Measurements from ENCODE around the gene RAD51B. TPM values are rescaled to one million over a fixed set of nuclear protein-coding genes. Genes with fewer than 3 reads are reported as not detected.
A peak's percentile ranks its signal among the peaks of the same experiment; 100 is the strongest.

Gene RAD51B
- total and polyA plus RNA-seq, 9 of the 15 experiments (the other 6 are each of a cell fraction or from before 2014, with no cell fraction given): 8.5 to 17.3 (median 11.3) TPM

DNA sequence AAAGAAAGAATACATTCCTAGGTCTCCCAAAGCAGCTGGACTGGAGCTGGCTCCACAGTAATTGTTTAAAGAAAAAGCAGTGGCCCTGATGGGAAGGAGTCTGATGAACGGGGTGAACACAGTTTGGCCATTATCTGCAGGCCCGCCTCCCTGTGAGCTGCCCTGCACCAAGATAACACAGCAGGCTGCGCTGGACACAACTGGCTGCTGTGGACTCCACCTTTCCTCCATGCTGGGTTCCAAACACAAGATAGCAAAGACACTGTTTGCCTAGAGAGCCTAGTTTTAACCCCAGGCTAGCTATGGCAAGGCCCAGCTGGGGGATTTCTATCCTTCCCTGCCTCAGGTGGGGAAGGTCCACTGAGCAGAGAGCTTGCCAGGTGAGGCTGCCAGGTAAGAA lies 938.7 kb downstream of the RAD51B start (continued):
- TF ChIP-seq PYGO2 (tag; IDR thresholded peaks at IDR 0.05): no peak
- TF ChIP-seq XRCC5 (IDR thresholded peaks at IDR 0.05; ENCODE audit: low read depth, low read length): no peak
- TF ChIP-seq KLF6 (CRISPR knock-in tag; IDR thresholded peaks at IDR 0.05; ENCODE audit: borderline replicate concordance): no peak
- TF ChIP-seq RHOXF2B (CRISPR knock-in tag; conservative IDR thresholded peaks at IDR 0.05): no peak
- TF ChIP-seq CBFA2T3 (IDR thresholded peaks at IDR 0.05): peak; percentile 80
- no peak for TF ChIP-seq CHD4 (IDR thresholded peaks at IDR 0.05; ENCODE audit: insufficient read depth, insufficient replicate concordance, low read depth, low read length, poor library complexity, severe bottlenecking)
- no peak for TF ChIP-seq ZNF354B (CRISPR knock-in tag; IDR thresholded peaks at IDR 0.05)
- no peak for TF ChIP-seq GABPA (tag; conservative IDR thresholded peaks at IDR 0.05; ENCODE audit: low read depth)
- no peak for TF ChIP-seq PURB (CRISPR knock-in tag; IDR thresholded peaks at IDR 0.05; ENCODE audit: low read depth)
- no peak for TF ChIP-seq SNIP1 (IDR thresholded peaks at IDR 0.05; ENCODE audit: low read depth)
- TF ChIP-seq, protein P1, sequence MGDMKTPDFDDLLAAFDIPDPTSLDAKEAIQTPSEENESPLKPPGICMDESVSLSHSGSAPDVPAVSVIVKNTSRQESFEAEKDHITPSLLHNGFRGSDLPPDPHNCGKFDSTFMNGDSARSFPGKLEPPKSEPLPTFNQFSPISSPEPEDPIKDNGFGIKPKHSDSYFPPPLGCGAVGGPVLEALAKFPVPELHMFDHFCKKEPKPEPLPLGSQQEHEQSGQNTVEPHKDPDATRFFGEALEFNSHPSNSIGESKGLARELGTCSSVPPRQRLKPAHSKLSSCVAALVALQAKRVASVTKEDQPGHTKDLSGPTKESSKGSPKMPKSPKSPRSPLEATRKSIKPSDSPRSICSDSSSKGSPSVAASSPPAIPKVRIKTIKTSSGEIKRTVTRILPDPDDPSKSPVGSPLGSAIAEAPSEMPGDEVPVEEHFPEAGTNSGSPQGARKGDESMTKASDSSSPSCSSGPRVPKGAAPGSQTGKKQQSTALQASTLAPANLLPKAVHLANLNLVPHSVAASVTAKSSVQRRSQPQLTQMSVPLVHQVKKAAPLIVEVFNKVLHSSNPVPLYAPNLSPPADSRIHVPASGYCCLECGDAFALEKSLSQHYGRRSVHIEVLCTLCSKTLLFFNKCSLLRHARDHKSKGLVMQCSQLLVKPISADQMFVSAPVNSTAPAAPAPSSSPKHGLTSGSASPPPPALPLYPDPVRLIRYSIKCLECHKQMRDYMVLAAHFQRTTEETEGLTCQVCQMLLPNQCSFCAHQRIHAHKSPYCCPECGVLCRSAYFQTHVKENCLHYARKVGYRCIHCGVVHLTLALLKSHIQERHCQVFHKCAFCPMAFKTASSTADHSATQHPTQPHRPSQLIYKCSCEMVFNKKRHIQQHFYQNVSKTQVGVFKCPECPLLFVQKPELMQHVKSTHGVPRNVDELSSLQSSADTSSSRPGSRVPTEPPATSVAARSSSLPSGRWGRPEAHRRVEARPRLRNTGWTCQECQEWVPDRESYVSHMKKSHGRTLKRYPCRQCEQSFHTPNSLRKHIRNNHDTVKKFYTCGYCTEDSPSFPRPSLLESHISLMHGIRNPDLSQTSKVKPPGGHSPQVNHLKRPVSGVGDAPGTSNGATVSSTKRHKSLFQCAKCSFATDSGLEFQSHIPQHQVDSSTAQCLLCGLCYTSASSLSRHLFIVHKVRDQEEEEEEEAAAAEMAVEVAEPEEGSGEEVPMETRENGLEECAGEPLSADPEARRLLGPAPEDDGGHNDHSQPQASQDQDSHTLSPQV (IDR thresholded peaks at IDR 0.05): peak; percentile 59
- no peak for TF ChIP-seq MEF2D (tag; conservative IDR thresholded peaks at IDR 0.05; ENCODE audit: low read depth)
- TF ChIP-seq FOXA3 (CRISPR knock-in tag; conservative IDR thresholded peaks at IDR 0.05 in 1 of 2, IDR thresholded peaks at IDR 0.05 in 1 of 2): no peak
- no peak for TF ChIP-seq NEUROD1 (IDR thresholded peaks at IDR 0.05; ENCODE audit: borderline replicate concordance, low read depth, low read length, partially characterized antibody)
- no peak for TF ChIP-seq POLR2AphosphoS2 (IDR thresholded peaks at IDR 0.05; ENCODE audit: low read length)
- TF ChIP-seq, protein P2, sequence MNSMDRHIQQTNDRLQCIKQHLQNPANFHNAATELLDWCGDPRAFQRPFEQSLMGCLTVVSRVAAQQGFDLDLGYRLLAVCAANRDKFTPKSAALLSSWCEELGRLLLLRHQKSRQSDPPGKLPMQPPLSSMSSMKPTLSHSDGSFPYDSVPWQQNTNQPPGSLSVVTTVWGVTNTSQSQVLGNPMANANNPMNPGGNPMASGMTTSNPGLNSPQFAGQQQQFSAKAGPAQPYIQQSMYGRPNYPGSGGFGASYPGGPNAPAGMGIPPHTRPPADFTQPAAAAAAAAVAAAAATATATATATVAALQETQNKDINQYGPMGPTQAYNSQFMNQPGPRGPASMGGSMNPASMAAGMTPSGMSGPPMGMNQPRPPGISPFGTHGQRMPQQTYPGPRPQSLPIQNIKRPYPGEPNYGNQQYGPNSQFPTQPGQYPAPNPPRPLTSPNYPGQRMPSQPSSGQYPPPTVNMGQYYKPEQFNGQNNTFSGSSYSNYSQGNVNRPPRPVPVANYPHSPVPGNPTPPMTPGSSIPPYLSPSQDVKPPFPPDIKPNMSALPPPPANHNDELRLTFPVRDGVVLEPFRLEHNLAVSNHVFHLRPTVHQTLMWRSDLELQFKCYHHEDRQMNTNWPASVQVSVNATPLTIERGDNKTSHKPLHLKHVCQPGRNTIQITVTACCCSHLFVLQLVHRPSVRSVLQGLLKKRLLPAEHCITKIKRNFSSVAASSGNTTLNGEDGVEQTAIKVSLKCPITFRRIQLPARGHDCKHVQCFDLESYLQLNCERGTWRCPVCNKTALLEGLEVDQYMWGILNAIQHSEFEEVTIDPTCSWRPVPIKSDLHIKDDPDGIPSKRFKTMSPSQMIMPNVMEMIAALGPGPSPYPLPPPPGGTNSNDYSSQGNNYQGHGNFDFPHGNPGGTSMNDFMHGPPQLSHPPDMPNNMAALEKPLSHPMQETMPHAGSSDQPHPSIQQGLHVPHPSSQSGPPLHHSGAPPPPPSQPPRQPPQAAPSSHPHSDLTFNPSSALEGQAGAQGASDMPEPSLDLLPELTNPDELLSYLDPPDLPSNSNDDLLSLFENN (IDR thresholded peaks at IDR 0.05; ENCODE audit: low read depth in 2 of 2, low read length in 2 of 2): no peak
- TF ChIP-seq ELF2 (CRISPR knock-in tag; IDR thresholded peaks at IDR 0.05): no peak
- TF ChIP-seq SRSF1 (IDR thresholded peaks at IDR 0.05; ENCODE audit: low read depth, low read length): no peak
- TF ChIP-seq, protein P3, sequence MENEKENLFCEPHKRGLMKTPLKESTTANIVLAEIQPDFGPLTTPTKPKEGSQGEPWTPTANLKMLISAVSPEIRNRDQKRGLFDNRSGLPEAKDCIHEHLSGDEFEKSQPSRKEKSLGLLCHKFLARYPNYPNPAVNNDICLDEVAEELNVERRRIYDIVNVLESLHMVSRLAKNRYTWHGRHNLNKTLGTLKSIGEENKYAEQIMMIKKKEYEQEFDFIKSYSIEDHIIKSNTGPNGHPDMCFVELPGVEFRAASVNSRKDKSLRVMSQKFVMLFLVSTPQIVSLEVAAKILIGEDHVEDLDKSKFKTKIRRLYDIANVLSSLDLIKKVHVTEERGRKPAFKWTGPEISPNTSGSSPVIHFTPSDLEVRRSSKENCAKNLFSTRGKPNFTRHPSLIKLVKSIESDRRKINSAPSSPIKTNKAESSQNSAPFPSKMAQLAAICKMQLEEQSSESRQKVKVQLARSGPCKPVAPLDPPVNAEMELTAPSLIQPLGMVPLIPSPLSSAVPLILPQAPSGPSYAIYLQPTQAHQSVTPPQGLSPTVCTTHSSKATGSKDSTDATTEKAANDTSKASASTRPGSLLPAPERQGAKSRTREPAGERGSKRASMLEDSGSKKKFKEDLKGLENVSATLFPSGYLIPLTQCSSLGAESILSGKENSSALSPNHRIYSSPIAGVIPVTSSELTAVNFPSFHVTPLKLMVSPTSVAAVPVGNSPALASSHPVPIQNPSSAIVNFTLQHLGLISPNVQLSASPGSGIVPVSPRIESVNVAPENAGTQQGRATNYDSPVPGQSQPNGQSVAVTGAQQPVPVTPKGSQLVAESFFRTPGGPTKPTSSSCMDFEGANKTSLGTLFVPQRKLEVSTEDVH (IDR thresholded peaks at IDR 0.05; ENCODE audit: low read depth, partially characterized antibody): no peak

Measured in K562 (cell line).